Heart left ventricle (tissue), 16 donors: Measurements from ENCODE around the gene HDHD3. TPM values are rescaled to one million over a fixed set of nuclear protein-coding genes. Genes with fewer than 3 reads are reported as not detected.

Experiments used
- ATAC-seq, 4 donors: fragments of 200-7000 bp; cut with Tn5 transposase; one replicate each; pipeline ENCODE4 v1.9.1; 2020 to 2022; ENCODE audit warnings: moderate library complexity in 4 of 4, mild to moderate bottlenecking in 3 of 4, moderate number of reproducible peaks in 1 of 4
- DNase-seq, 5 donors: peaks; one replicate each; pipeline ENCODE4 v3.0.0-alpha.2; 2020
- H3K27ac ChIP-seq, 12 donors: fragments of 200-600 bp; sonication (generic) in 4 of 12; one replicate each; pipeline versions ENCODE4 v1.5.0 to v1.8.0; 2016 to 2022; ENCODE audit warnings: mild to moderate bottlenecking in 2 of 12
- H3K27me3 ChIP-seq, 9 donors: fragments of 200-600 bp; sonication (generic) in 2 of 9; one replicate each; pipeline versions ENCODE4 v1.5.1 to v1.8.0; 2016 to 2022; ENCODE audit warnings: mild to moderate bottlenecking in 3 of 9
- H3K36me3 ChIP-seq, 9 donors: fragments of 200-600 bp; sonication (generic) in 2 of 9; one replicate each; pipeline versions ENCODE4 v1.5.0 to v1.8.0; 2018 to 2022; ENCODE audit warnings: mild to moderate bottlenecking in 2 of 9
- H3K4me1 ChIP-seq, 12 donors: fragments of 200-600 bp; sonication (generic) in 4 of 12; one replicate each; pipeline versions ENCODE4 v1.5.0 to v1.8.0; 2016 to 2022; ENCODE audit warnings: mild to moderate bottlenecking in 3 of 12
- H3K4me3 ChIP-seq, 12 donors: fragments of 200-600 bp; sonication (generic) in 4 of 12; one replicate each; pipeline versions ENCODE4 v1.5.0 to v1.8.0; 2017 to 2022; ENCODE audit warnings: mild to moderate bottlenecking in 9 of 12, moderate library complexity in 4 of 12
- H3K9me3 ChIP-seq, 12 donors: fragments of 200-600 bp; sonication (generic) in 4 of 12; one replicate each; pipeline versions ENCODE4 v1.5.0 to v1.8.0; 2016 to 2022; ENCODE audit warnings: mild to moderate bottlenecking in 1 of 12
- POLR2A ChIP-seq, 2 donors: fragments of 450-650 bp; IDR thresholded peaks; one replicate each; pipeline ENCODE4 v1.6.1; 2017; ENCODE audit warnings: antibody characterized with exemption in 2 of 2, mild to moderate bottlenecking in 2 of 2, moderate library complexity in 2 of 2
- WGBS, 4 donors: extraction: QIAGEN DNeasy Blood & Tissue Kit in 2 of 4; methylation state at CpG; one replicate each; pipeline versions ENCODE4 v1.1.5 to v1.1.7; 2013 to 2018; 5-methylcytosine and 5-hydroxymethylcytosine counted together
- intact Hi-C, 10 donors: fragments of 100-400 bp; cut with DNase I; formaldehyde crosslinking; loops; one replicate each; pipeline versions ENCODE4 v1.11.1 to v1.14.2; 2022
- polyA plus RNA-seq, 2 donors: library from polyadenylated mRNA; stranded (reverse); fragments of 200-250 nt; gene quantifications; one replicate each; pipeline ENCODE4 v1.2.3, GENCODE V29; 2013
- total RNA-seq, 9 donors: library from RNA; depleted of rRNA in 2 of 9; stranded (reverse); fragments of >200 nt in 2 of 9; fragmentation: NEBNext Ultra II Directional in 3 of 9; extraction: Animal tissue kit (Norgen Biotek cat#: 25700) in 3 of 9; gene quantifications; one replicate each; pipeline versions ENCODE4 v1.1.0 to v1.2.4, GENCODE V29; 2016 to 2023
- TF ChIP-seq, protein P1 (sequence below), 12 donors: fragments of 200-600 bp; sonication (generic) in 4 of 12; IDR thresholded peaks; one replicate each; pipeline versions ENCODE4 v1.5.0 to v1.8.0; 2018 to 2022; ENCODE audit warnings: antibody characterized with exemption in 12 of 12, mild to moderate bottlenecking in 5 of 12
- donor health status: ischemic (EF 13 %, LVEDD 7.1; RV severe dilation, severe dysfunction).
- donor health status: healthy with polysubstance abuse.
- donor health status: DM: no; HTN: yes; CAD: no.
- donor health status: DM: no; HTN: no; CAD: no.
- donor health status: ischemic (EF 25% LVEDD 6.9; RV normal size, moderate dysfunction).
- donor health status: ischemic (EF 25% LVEDD 5.7; RV mildly dilated, moderate dysfunction).
- donor health status: healthy.
- donor health status: DM: yes; HTN: yes; CAD: no.
- donor health status: ischemic (EF 35%, LVEDD 5.7; RV mildly dilated, moderate dysfunction).
- donor health status: nonischemic (EF 11% LVEDD 7.7; RV severe dilation, severe dysfunction).
- donor health status: DM: yes; HTN: yes; CAD: no.
- donor health status: PGD.
- donor health status: ischemic (EF 29% LVEDD 5.4; RV normal size, mild dysfunction).
- donor health status: nonischemic (EF 23%, LVEDD 6.1; RV moderate dilation, normal function).

HDHD3 gene
- total and polyA plus RNA-seq, 11 donors, result 11.7 to 53.8 (median 19.4) TPM

- DNase-seq, result no peak
- Histone ChIP-seq H3K27me3 (no peaks in the 10 kb centered on the region), H3K9me3 (no peaks in the 10 kb centered on the region), H3K36me3 (peaks cover 0 to 18% (median 0%) of the 10 kb centered on the region in 9 donors), H3K4me3 (no peak overlapping the region), H3K4me1 (peaks cover 0 to 14% (median 0%) of the 10 kb centered on the region in 12 donors), H3K27ac (peak overlapping the region in 9 of 12 donors; percentile 8 to 65 (median 49))
- no peak for TF ChIP-seq POLR2A (IDR thresholded peaks at IDR 0.05)
- TF ChIP-seq, protein P1, sequence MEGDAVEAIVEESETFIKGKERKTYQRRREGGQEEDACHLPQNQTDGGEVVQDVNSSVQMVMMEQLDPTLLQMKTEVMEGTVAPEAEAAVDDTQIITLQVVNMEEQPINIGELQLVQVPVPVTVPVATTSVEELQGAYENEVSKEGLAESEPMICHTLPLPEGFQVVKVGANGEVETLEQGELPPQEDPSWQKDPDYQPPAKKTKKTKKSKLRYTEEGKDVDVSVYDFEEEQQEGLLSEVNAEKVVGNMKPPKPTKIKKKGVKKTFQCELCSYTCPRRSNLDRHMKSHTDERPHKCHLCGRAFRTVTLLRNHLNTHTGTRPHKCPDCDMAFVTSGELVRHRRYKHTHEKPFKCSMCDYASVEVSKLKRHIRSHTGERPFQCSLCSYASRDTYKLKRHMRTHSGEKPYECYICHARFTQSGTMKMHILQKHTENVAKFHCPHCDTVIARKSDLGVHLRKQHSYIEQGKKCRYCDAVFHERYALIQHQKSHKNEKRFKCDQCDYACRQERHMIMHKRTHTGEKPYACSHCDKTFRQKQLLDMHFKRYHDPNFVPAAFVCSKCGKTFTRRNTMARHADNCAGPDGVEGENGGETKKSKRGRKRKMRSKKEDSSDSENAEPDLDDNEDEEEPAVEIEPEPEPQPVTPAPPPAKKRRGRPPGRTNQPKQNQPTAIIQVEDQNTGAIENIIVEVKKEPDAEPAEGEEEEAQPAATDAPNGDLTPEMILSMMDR (IDR thresholded peaks at IDR 0.05), result no peak
- intact Hi-C loops, result no loop called here
- 75 to 88% (median 83%) methylated on average over 3 of the region's 3 CpGs for WGBS, 4 donors
- peak; percentile 89 to 94 (median 92) for ATAC-seq
These were observed 48.6 kb downstream of the HDHD3 start for GRCh38 chr9:113328045-113328782.

GRCh38 chr9:113326230-113326629 is 50.6 kb downstream of the HDHD3 start:
- Histone ChIP-seq H3K4me3 (no peak overlapping the region), H3K36me3 (peaks cover 0 to 19% (median under 1%) of the 10 kb centered on the region in 9 donors), H3K9me3 (no peaks in the 10 kb centered on the region), H3K27ac (no peak overlapping the region), H3K27me3 (no peaks in the 10 kb centered on the region), H3K4me1 (peaks cover 0 to 14% (median 0%) of the 10 kb centered on the region in 12 donors)
- TF ChIP-seq, protein P1 (IDR thresholded peaks at IDR 0.05), result no peak
- no peak for TF ChIP-seq POLR2A (IDR thresholded peaks at IDR 0.05)
- WGBS, 4 donors, result 95 to 97% (median 96%) methylated on average over 4 of the region's 4 CpGs
- DNase-seq (no peak), ATAC-seq (no peak)
- intact Hi-C loops, result no loop called here

Other genes with a start within 250 kb of the HDHD3 start
- gene SLC31A2, start 226.0 kb downstream of the HDHD3 start, total RNA-seq, result 10 to 100 TPM in 6 of 9 donors, 1 to 10 TPM in 3; 5.2 to 26.4 (median 13.8) TPM
- 10 to 100 TPM in 1 of 2 donors, 1 to 10 TPM in 1; 9.6 to 17.8 TPM for gene SLC31A2, start 226.0 kb downstream of the HDHD3 start, polyA plus RNA-seq
- 10 to 100 TPM; 15.8 to 45.5 (median 18.7) TPM for gene FKBP15, start 155.7 kb downstream of the HDHD3 start, total RNA-seq
- gene FKBP15, start 155.7 kb downstream of the HDHD3 start, polyA plus RNA-seq, result 10 to 100 TPM in 1 of 2 donors, 1 to 10 TPM in 1; 9.9 to 16.1 TPM
- 10 to 100 TPM in 6 of 9 donors, 1 to 10 TPM in 3; 7.9 to 18.2 (median 10.7) TPM for gene SLC31A1, start 155.4 kb downstream of the HDHD3 start, total RNA-seq
- 10 to 100 TPM in 1 of 2 donors, 1 to 10 TPM in 1; 4.2 to 22.3 TPM for gene SLC31A1, start 155.4 kb downstream of the HDHD3 start, polyA plus RNA-seq
- gene CDC26, start 101.4 kb downstream of the HDHD3 start, total RNA-seq, result 10 to 100 TPM; 22.3 to 39.4 (median 34.4) TPM
- gene CDC26, start 101.4 kb downstream of the HDHD3 start, polyA plus RNA-seq, result 10 to 100 TPM; 44.9 to 46.0 TPM
- gene PRPF4, start 101.3 kb downstream of the HDHD3 start, total RNA-seq, result 10 to 100 TPM; 10.4 to 15.0 (median 13.8) TPM
- 10 to 100 TPM in 1 of 2 donors, 1 to 10 TPM in 1; 5.1 to 24.6 TPM for gene PRPF4, start 101.3 kb downstream of the HDHD3 start, polyA plus RNA-seq
- gene RNF183, start 73.6 kb downstream of the HDHD3 start, total RNA-seq, result not detected
- under 1 TPM in 1 of 2 donors, not detected in 1; 0.04 TPM for gene RNF183, start 73.6 kb downstream of the HDHD3 start, polyA plus RNA-seq
- 10 to 100 TPM in 6 of 9 donors, 1 to 10 TPM in 3; 8.1 to 22.4 (median 14.4) TPM for gene WDR31, start 36.7 kb downstream of the HDHD3 start, total RNA-seq
- 1 to 10 TPM; 7.0 TPM for gene WDR31, start 36.7 kb downstream of the HDHD3 start, polyA plus RNA-seq
- gene BSPRY, start 27.4 kb downstream of the HDHD3 start, total RNA-seq, result 1 to 10 TPM in 7 of 9 donors, under 1 TPM in 1, not detected in 1; 0.39 to 7.6 (median 1.7) TPM
- 1 to 10 TPM in 1 of 2 donors, under 1 TPM in 1; 0.80 to 3.8 TPM for gene BSPRY, start 27.4 kb downstream of the HDHD3 start, polyA plus RNA-seq
- 100 to 1,000 TPM in 2 of 9 donors, 10 to 100 TPM in 7; 39.8 to 153 (median 91.8) TPM for gene ALAD, start 24.3 kb upstream of the HDHD3 start, total RNA-seq
- gene ALAD, start 24.3 kb upstream of the HDHD3 start, polyA plus RNA-seq, result 10 to 100 TPM; 51.1 to 74.3 TPM
- 10 to 100 TPM; 18.7 to 31.2 (median 24.3) TPM for gene POLE3, start 33.7 kb upstream of the HDHD3 start, total RNA-seq
- 10 to 100 TPM; 14.9 to 72.4 TPM for gene POLE3, start 33.7 kb upstream of the HDHD3 start, polyA plus RNA-seq
- under 1 TPM in 4 of 9 donors, not detected in 5; 0.14 to 0.93 (median 0.49) TPM for gene C9orf43, start 33.8 kb upstream of the HDHD3 start, total RNA-seq
- gene C9orf43, start 33.8 kb upstream of the HDHD3 start, polyA plus RNA-seq, result under 1 TPM; 0.15 to 0.27 TPM
- gene RGS3, start 86.7 kb upstream of the HDHD3 start, total RNA-seq, result 100 to 1,000 TPM; 107 to 214 (median 139) TPM
- 100 to 1,000 TPM in 1 of 2 donors, 10 to 100 TPM in 1; 93.4 to 120 TPM for gene RGS3, start 86.7 kb upstream of the HDHD3 start, polyA plus RNA-seq